ENCODE results near the gene MREG. TPM values are rescaled to one million over a fixed set of nuclear protein-coding genes. Genes with fewer than 3 reads are reported as not detected.

MREG gene
- total and polyA plus RNA-seq, 2 experiments from 2014 or later: 19.4 to 25.3 TPM

DNA sequence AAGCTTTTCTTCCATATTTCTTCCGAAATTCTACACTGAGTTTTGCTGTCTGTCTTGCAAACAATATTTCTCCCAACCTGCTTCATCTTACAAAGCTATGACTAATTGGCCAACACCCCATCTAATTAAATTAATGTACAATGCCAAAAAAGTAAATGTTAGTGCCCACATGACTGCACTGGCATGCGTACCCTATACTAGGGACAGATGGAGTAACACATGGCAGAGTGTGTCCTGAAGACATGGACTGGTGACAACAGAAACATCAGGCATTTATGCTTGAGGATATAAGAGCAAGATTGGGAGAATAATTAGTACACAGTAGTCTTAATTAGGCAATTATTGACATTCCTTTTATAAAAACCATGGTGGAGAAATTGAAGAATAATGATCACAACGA is 66.8 kb downstream of the MREG start:
- Mint-ChIP-seq H3K4me3 (no peak overlapping the region), H3K9me3 (no peaks in the 10 kb centered on the region), H3K27me3 (ENCODE audit: insufficient read depth, low read depth, poor library complexity) (peaks cover 2% of the 10 kb centered on the region), H3K4me1 (peaks cover 2% of the 10 kb centered on the region; the same call in 2 of the 3 replicates), H3K36me3 (ENCODE audit: low read depth) (peaks cover 30% of the 10 kb centered on the region), H3K27ac (no peak overlapping the region)
- H3K4me1 ChIP-seq (ENCODE audit: insufficient read depth): no peaks in the 10 kb centered on the region
- H2AFZ ChIP-seq: no peak overlapping the region
- H3K79me2 ChIP-seq (replicated peaks; ENCODE audit: insufficient read depth): no peaks in the 10 kb centered on the region
- DNase-seq (ENCODE audit: low spot score) (no peak), ATAC-seq (no peak)
- no peaks in the 10 kb centered on the region; the same call in 1 of the 2 replicates for H4K20me1 ChIP-seq (replicated peaks; ENCODE audit: insufficient read depth)
- no peak overlapping the region for H3K4me3 ChIP-seq
- H3K9me2 ChIP-seq (ENCODE audit: insufficient read depth): no peaks in the 10 kb centered on the region
- no peak overlapping the region for H3K4me2 ChIP-seq
- H3K36me3 ChIP-seq (ENCODE audit: insufficient read depth): peaks cover 3% of the 10 kb centered on the region; the same call in 1 of the 2 replicates
- H3K27ac ChIP-seq (ENCODE audit: low read depth): no peak overlapping the region
- H3F3A ChIP-seq (replicated peaks; ENCODE audit: low read depth): no peaks in the 10 kb centered on the region
- TF ChIP-seq, protein P1, sequence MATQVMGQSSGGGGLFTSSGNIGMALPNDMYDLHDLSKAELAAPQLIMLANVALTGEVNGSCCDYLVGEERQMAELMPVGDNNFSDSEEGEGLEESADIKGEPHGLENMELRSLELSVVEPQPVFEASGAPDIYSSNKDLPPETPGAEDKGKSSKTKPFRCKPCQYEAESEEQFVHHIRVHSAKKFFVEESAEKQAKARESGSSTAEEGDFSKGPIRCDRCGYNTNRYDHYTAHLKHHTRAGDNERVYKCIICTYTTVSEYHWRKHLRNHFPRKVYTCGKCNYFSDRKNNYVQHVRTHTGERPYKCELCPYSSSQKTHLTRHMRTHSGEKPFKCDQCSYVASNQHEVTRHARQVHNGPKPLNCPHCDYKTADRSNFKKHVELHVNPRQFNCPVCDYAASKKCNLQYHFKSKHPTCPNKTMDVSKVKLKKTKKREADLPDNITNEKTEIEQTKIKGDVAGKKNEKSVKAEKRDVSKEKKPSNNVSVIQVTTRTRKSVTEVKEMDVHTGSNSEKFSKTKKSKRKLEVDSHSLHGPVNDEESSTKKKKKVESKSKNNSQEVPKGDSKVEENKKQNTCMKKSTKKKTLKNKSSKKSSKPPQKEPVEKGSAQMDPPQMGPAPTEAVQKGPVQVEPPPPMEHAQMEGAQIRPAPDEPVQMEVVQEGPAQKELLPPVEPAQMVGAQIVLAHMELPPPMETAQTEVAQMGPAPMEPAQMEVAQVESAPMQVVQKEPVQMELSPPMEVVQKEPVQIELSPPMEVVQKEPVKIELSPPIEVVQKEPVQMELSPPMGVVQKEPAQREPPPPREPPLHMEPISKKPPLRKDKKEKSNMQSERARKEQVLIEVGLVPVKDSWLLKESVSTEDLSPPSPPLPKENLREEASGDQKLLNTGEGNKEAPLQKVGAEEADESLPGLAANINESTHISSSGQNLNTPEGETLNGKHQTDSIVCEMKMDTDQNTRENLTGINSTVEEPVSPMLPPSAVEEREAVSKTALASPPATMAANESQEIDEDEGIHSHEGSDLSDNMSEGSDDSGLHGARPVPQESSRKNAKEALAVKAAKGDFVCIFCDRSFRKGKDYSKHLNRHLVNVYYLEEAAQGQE (IDR thresholded peaks at IDR 0.05; ENCODE audit: unreplicated experiment): no peak
- TF ChIP-seq, protein P2, sequence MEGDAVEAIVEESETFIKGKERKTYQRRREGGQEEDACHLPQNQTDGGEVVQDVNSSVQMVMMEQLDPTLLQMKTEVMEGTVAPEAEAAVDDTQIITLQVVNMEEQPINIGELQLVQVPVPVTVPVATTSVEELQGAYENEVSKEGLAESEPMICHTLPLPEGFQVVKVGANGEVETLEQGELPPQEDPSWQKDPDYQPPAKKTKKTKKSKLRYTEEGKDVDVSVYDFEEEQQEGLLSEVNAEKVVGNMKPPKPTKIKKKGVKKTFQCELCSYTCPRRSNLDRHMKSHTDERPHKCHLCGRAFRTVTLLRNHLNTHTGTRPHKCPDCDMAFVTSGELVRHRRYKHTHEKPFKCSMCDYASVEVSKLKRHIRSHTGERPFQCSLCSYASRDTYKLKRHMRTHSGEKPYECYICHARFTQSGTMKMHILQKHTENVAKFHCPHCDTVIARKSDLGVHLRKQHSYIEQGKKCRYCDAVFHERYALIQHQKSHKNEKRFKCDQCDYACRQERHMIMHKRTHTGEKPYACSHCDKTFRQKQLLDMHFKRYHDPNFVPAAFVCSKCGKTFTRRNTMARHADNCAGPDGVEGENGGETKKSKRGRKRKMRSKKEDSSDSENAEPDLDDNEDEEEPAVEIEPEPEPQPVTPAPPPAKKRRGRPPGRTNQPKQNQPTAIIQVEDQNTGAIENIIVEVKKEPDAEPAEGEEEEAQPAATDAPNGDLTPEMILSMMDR (conservative IDR thresholded peaks at IDR 0.05; ENCODE audit: low read depth in 2 of 2): no peak
- TF ChIP-seq POLR2AphosphoS5 (IDR thresholded peaks at IDR 0.05; ENCODE audit: low read depth) (no peak), ZNF114 (CRISPR knock-in tag; IDR thresholded peaks at IDR 0.05) (no peak), JUNB (IDR thresholded peaks at IDR 0.05; ENCODE audit: unreplicated experiment) (no peak), EZH2 (IDR thresholded peaks at IDR 0.05; ENCODE audit: low read depth, unreplicated experiment) (no peak), CREB1 (CRISPR knock-in tag; IDR thresholded peaks at IDR 0.05; ENCODE audit: low read depth) (no peak), STAT1 (IDR thresholded peaks at IDR 0.05; ENCODE audit: unreplicated experiment) (no peak), NANOG (IDR thresholded peaks at IDR 0.05; ENCODE audit: borderline replicate concordance) (no peak), ZNF331 (CRISPR knock-in tag; IDR thresholded peaks at IDR 0.05; ENCODE audit: low read depth) (no peak)
- TF ChIP-seq, protein P3, sequence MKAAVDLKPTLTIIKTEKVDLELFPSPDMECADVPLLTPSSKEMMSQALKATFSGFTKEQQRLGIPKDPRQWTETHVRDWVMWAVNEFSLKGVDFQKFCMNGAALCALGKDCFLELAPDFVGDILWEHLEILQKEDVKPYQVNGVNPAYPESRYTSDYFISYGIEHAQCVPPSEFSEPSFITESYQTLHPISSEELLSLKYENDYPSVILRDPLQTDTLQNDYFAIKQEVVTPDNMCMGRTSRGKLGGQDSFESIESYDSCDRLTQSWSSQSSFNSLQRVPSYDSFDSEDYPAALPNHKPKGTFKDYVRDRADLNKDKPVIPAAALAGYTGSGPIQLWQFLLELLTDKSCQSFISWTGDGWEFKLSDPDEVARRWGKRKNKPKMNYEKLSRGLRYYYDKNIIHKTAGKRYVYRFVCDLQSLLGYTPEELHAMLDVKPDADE (IDR thresholded peaks at IDR 0.05): no peak
- TF ChIP-seq, protein P4, sequence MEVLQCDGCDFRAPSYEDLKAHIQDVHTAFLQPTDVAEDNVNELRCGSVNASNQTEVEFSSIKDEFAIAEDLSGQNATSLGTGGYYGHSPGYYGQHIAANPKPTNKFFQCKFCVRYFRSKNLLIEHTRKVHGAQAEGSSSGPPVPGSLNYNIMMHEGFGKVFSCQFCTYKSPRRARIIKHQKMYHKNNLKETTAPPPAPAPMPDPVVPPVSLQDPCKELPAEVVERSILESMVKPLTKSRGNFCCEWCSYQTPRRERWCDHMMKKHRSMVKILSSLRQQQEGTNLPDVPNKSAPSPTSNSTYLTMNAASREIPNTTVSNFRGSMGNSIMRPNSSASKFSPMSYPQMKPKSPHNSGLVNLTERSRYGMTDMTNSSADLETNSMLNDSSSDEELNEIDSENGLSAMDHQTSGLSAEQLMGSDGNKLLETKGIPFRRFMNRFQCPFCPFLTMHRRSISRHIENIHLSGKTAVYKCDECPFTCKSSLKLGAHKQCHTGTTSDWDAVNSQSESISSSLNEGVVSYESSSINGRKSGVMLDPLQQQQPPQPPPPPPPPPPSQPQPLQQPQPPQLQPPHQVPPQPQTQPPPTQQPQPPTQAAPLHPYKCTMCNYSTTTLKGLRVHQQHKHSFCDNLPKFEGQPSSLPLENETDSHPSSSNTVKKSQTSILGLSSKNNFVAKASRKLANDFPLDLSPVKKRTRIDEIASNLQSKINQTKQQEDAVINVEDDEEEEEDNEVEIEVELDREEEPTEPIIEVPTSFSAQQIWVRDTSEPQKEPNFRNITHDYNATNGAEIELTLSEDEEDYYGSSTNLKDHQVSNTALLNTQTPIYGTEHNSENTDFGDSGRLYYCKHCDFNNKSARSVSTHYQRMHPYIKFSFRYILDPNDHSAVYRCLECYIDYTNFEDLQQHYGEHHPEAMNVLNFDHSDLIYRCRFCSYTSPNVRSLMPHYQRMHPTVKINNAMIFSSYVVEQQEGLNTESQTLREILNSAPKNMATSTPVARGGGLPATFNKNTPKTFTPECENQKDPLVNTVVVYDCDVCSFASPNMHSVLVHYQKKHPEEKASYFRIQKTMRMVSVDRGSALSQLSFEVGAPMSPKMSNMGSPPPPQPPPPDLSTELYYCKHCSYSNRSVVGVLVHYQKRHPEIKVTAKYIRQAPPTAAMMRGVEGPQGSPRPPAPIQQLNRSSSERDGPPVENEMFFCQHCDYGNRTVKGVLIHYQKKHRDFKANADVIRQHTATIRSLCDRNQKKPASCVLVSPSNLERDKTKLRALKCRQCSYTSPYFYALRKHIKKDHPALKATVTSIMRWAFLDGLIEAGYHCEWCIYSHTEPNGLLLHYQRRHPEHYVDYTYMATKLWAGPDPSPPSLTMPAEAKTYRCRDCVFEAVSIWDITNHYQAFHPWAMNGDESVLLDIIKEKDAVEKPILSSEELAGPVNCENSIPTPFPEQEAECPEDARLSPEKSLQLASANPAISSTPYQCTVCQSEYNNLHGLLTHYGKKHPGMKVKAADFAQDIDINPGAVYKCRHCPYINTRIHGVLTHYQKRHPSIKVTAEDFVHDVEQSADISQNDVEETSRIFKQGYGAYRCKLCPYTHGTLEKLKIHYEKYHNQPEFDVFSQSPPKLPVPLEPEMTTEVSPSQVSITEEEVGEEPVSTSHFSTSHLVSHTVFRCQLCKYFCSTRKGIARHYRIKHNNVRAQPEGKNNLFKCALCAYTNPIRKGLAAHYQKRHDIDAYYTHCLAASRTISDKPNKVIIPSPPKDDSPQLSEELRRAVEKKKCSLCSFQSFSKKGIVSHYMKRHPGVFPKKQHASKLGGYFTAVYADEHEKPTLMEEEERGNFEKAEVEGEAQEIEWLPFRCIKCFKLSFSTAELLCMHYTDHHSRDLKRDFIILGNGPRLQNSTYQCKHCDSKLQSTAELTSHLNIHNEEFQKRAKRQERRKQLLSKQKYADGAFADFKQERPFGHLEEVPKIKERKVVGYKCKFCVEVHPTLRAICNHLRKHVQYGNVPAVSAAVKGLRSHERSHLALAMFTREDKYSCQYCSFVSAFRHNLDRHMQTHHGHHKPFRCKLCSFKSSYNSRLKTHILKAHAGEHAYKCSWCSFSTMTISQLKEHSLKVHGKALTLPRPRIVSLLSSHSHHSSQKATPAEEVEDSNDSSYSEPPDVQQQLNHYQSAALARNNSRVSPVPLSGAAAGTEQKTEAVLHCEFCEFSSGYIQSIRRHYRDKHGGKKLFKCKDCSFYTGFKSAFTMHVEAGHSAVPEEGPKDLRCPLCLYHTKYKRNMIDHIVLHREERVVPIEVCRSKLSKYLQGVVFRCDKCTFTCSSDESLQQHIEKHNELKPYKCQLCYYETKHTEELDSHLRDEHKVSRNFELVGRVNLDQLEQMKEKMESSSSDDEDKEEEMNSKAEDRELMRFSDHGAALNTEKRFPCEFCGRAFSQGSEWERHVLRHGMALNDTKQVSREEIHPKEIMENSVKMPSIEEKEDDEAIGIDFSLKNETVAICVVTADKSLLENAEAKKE (CRISPR knock-in tag; IDR thresholded peaks at IDR 0.05): no peak
- H3K27me3 ChIP-seq (ENCODE audit: insufficient read depth): no peaks in the 10 kb centered on the region

All from GM23338 (cell line).